EL (cell line): ENCODE measurements around the gene TMEM185B.
"Not testable (repeated sequence)": the region's sequence is repeated elsewhere in the genome, so short reads cannot be mapped to it uniquely, and the experiment has no call there.

ENCODE experiments used
- DNase-seq: peaks from one replicate; pipeline ENCODE4 v3.0.0-alpha.2; 2016

The TMEM185B gene

DNA sequence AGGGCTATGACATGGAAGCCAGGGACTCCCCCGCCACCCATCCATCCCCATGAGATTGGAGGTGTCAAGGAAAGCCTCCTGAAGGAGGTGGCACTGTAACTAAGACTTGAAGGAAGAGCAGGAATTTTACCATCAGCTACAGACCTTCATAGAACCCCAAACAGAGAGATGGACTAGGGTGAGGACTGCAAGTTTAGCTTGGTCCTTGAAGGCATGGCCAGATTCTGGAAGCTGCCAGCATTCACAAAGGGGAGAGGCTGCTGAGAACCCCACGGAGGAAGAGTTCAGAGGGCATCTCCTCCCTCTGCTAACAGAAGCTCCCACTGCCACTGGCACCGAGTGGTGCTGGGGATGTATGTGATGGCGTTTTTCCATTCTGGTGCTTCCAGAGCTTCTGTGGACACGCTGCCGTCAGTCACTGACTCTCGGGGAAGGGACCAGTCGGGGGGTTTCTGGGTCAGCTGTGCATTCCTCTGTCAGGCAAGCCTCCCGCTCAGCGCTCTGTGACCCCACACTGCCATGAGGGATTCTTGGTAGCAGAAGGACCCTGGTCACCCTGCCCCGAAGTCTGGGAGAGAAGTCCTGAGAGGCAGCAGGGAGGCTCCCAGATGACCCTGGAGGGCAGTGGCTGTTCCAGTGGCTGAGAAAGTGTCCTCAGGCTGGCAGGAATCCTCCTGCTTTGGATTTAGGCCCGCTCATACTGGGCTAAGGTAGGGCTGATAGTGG is 18.1 kb downstream of the TMEM185B start:
- no peak for DNase-seq

GRCh38 chr2:120204417-120204816 is 18.8 kb downstream of the TMEM185B start:
- DNase-seq = no peak

- no peak for DNase-seq
These were observed 19.2 kb downstream of the TMEM185B start for GRCh38 chr2:120204022-120204405.

GRCh38 chr2:120203251-120204021 is 19.8 kb downstream of the TMEM185B start:
- DNase-seq = no peak

DNA sequence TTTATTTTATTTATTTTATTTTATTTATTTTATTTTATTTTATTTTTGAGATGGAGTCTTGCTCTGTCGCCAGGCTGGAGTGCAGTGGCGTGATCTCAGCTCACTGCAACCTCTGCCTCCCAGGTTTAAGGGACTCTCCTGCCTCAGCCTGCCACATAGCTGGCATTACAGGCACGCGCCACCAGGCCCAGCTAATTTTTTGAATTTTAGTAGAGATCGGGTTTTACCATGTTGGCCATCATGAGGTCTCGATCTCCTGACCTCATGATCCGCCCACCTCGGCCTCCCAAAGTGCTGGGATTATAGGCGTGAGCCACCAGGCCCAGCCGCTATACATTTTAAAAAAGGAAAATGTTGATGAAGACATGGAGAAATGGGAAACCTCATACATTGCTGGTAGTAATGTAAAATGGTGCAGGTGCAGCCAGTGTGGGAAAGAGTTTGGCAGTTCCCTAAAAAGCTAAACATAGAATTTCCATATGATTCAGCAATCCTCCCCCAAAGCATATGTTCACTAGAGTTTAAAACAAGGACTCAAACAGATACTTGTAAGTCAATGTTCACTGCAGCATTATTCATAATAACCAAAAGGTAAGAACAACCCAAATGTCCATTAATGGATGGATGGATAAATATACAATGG is 23.3 kb downstream of the TMEM185B start:
- not testable (repeated sequence) for DNase-seq

DNA sequence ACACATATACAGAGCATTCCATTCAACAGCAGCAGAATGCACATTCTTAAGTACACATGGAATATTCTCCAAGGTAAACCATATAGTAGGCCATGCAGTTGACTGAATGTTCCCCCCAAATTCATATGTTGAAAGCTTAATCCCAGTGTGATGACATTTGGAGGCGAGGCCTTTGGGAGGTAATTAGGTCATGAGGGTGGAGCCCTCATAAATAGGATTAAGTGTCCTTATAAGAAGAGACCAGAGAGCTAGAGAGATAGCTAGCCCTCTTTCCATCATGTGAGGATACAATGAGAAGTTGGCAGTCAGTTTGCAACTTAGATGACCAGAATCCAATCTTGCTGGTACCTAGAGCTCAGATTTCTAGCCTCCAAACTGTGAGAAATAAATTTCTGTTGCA is 27.6 kb downstream of the TMEM185B start:
- DNase-seq = no peak

GRCh38 chr2:120192280-120192679 is 30.9 kb downstream of the TMEM185B start:
- DNase-seq = no peak

GRCh38 chr2:120189189-120189588 is 34.0 kb downstream of the TMEM185B start:
- no peak for DNase-seq

DNA sequence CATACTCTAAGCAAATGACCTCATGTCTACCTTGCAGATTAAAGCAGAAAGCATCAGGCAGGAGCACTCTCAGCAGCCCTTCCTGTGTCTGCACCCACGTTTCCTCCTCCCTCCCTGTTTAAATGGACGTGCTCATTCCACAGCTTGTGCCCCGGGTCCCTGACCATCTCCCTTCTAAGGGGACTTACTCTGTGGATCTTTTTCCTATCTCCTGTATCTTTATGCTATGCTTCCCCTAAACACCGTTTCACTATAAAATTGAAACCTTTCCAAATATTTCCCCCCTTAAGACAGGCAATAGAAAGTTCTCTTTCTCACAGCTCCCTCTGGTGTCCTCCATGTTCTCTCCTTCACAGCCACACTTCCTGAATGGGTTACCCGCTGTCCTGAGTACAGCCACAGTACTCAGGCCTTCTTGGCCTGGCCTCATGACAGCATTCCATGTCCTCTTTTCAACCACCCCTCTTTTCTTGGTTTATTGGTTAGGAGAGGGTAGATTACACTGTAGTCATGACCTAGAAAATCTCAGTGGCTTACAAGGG is 41.1 kb downstream of the TMEM185B start:
- no peak for DNase-seq

DNA sequence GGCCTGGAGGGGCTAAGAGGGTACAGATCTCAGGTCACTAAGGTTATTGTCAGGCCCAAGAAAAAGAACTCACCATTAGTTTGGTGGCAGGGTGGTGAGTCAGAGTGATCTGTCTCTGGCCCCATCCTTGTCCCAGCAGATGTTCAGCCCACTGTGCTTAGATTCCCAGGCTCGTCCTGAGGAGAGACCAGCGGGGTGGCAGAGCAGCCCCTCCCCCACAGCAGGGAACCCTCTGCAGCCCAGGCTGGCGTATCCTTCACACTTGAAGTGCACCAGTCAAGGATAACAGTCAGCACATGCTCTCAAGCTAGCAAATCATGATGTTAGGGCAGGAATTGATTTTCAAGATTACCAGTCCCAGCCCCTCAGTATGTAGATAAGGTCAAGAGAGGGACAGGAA is 43.1 kb downstream of the TMEM185B start:
- DNase-seq = no peak

DNA sequence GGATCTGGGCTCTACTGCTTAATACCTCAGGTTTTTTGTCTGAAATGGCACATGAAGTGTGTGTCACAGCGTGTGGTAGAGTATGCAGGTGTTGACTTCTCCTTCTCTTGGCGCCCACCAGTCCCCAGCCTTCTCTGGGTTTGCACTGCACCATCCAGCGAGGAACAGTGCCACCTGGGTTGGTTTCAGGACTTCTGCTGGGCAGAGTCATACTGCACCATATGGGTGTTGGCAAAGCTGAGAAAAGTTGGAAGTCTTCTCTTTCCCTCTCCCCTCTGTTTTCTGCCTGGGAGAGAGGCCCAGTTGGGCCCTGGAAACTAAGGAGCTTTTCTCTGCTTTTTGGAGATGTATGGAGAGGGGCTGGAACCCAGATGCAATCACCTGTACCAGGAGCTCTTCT is 43.8 kb downstream of the TMEM185B start:
- no peak for DNase-seq

- DNase-seq = no peak
These were observed 45.2 kb downstream of the TMEM185B start for GRCh38 chr2:120177973-120178372.

GRCh38 chr2:120177001-120177621 is 46.1 kb downstream of the TMEM185B start:
- no peak for DNase-seq

- DNase-seq = no peak
These were observed 46.7 kb downstream of the TMEM185B start for GRCh38 chr2:120176526-120176925.

- DNase-seq = peak; percentile 66
These were observed 48.1 kb downstream of the TMEM185B start for GRCh38 chr2:120174963-120175581.
